H1 (cell line): ENCODE measurements around the gene PIWIL1. TPM values are rescaled to one million over a fixed set of nuclear protein-coding genes. Genes with fewer than 3 reads are reported as not detected.

Experiments used
- CTCF ChIA-PET: fragments of 300-600 bp; sonication (Branson Sonifier 250); formaldehyde crosslinking; loops from one replicate; lab custom pipeline; 2021; ENCODE audit not compliant: partially characterized antibody; lab: Charles Lee
- POLR2A ChIA-PET: fragments of 300-600 bp; sonication (Branson Sonifier 250); formaldehyde crosslinking; loops from one replicate; lab custom pipeline; 2021; ENCODE audit warnings: inconsistent platforms; ENCODE audit not compliant: partially characterized antibody; lab: Charles Lee
- DNase-seq, 2 experiments: peaks; one replicate each; pipeline versions ENCODE4 v3.0.0 to v3.0.0-alpha.2; 2010 to 2022; ENCODE audit warnings: low spot score in 2 of 2, low read depth in 1 of 2, mixed read lengths in 1 of 2
- FAIRE-seq: peaks from 2 replicates; lab custom pipeline; 2011; peaks lifted over from hg19 to GRCh38; lab: Jason Lieb, UNC
- H2AFZ ChIP-seq: 2 replicates; pipeline ENCODE4 v1.8.1; 2012; ENCODE audit warnings: low read length, inconsistent platforms
- H2AK5ac ChIP-seq: 2 replicates; pipeline ENCODE4 v1.6.1; 2013; ENCODE audit warnings: low read depth, low read length
- H2BK120ac ChIP-seq: replicated peaks from 2 replicates; pipeline ENCODE3; 2013; ENCODE audit warnings: low read depth, low read length, inconsistent platforms
- H2BK12ac ChIP-seq: 2 replicates; pipeline ENCODE4 v1.6.1; 2013; ENCODE audit warnings: low read depth, low read length
- H2BK15ac ChIP-seq: 2 replicates; pipeline ENCODE4 v1.6.1; 2013; ENCODE audit warnings: low read length
- H2BK20ac ChIP-seq: 2 replicates; pipeline ENCODE4 v1.6.1; 2013; ENCODE audit warnings: low read length
- H2BK5ac ChIP-seq: 2 replicates; pipeline ENCODE4 v1.6.1; 2013; ENCODE audit warnings: low read depth, low read length
- H3K14ac ChIP-seq: 2 replicates; pipeline ENCODE4 v1.6.1; 2013; ENCODE audit warnings: inconsistent platforms; ENCODE audit not compliant: insufficient read length
- H3K18ac ChIP-seq: 2 replicates; pipeline ENCODE4 v1.6.1; 2013; ENCODE audit warnings: low read length; ENCODE audit errors: extremely low read depth
- H3K23ac ChIP-seq: 2 replicates; pipeline ENCODE4 v1.6.1; 2013; ENCODE audit warnings: inconsistent platforms; ENCODE audit not compliant: insufficient read length
- H3K23me2 ChIP-seq: 2 replicates; pipeline ENCODE4 v1.6.1; 2013; ENCODE audit warnings: low read depth, low read length
- H3K27ac ChIP-seq: 2 replicates; pipeline ENCODE4 v1.6.1; 2011; ENCODE audit warnings: low read depth, low read length, inconsistent platforms
- H3K27me3 ChIP-seq, 4 experiments: replicated peaks in 1 of 4; 1 replicate in 1 of 4; 2 replicates in 3 of 4; pipeline versions ENCODE4 v1.6.1 to v1.8.1; 2011 to 2013; ENCODE audit warnings: low read length in 3 of 4, mild to moderate bottlenecking in 3 of 4, inconsistent platforms in 2 of 4, mixed read lengths in 2 of 4, moderate library complexity in 1 of 4; ENCODE audit not compliant: control insufficient read depth in 3 of 4, insufficient read depth in 3 of 4; ENCODE audit errors: extremely low read depth in 1 of 4
- H3K36me3 ChIP-seq, 4 experiments: 2 replicates each; pipeline versions ENCODE4 v1.6.1 to v1.8.1; 2011 to 2013; ENCODE audit warnings: mild to moderate bottlenecking in 4 of 4, low read length in 3 of 4, moderate library complexity in 2 of 4, control low read depth in 1 of 4, inconsistent platforms in 1 of 4; ENCODE audit not compliant: insufficient read depth in 4 of 4, control insufficient read depth in 2 of 4
- H3K4ac ChIP-seq: replicated peaks from 2 replicates; pipeline ENCODE3; 2013; ENCODE audit warnings: low read length, low read depth, mixed read lengths, inconsistent platforms; ENCODE audit not compliant: insufficient read length
- H3K4me1 ChIP-seq, 4 experiments: replicated peaks in 1 of 4; 1 replicate in 1 of 4; 2 replicates in 3 of 4; pipeline versions ENCODE4 v1.6.1 to v1.8.1; 2011 to 2013; ENCODE audit warnings: low read length in 3 of 4, inconsistent platforms in 2 of 4, mixed read lengths in 1 of 4; ENCODE audit not compliant: insufficient read depth in 4 of 4, control insufficient read depth in 3 of 4
- H3K4me2 ChIP-seq, 2 experiments: 2 replicates each; pipeline versions ENCODE4 v1.6.1 to v1.8.1; 2011 to 2013; ENCODE audit warnings: low read depth in 2 of 2, low read length in 2 of 2, control low read depth in 1 of 2, inconsistent platforms in 1 of 2, mild to moderate bottlenecking in 1 of 2; ENCODE audit not compliant: insufficient read depth in 1 of 2
- H3K4me3 ChIP-seq, 4 experiments: fragments of 200-600, 300-600 bp in 1 of 4; sonication (generic), shearing (Covaris generic), sonication (Bioruptor Twin) in 1 of 4; 2 replicates each; pipeline versions ENCODE4 v1.5.1 to v1.8.1; 2011 to 2016; ENCODE audit warnings: low read length in 4 of 4, low read depth in 3 of 4, control low read depth in 2 of 4, inconsistent platforms in 2 of 4, mild to moderate bottlenecking in 2 of 4, mixed read lengths in 1 of 4, moderate library complexity in 1 of 4; ENCODE audit not compliant: insufficient read depth in 2 of 4; ENCODE audit errors: extremely low read depth in 1 of 4
- H3K56ac ChIP-seq: replicated peaks from 2 replicates; pipeline ENCODE3; 2013; ENCODE audit warnings: low read depth, mild to moderate bottlenecking, mixed read lengths, low read length, inconsistent platforms; ENCODE audit not compliant: insufficient read length
- H3K79me1 ChIP-seq: 2 replicates; pipeline ENCODE4 v1.6.1; 2013; ENCODE audit warnings: low read depth, low read length, control low read depth
- H3K79me2 ChIP-seq, 2 experiments: 2 replicates each; pipeline versions ENCODE4 v1.6.1 to v1.8.1; 2012 to 2013; ENCODE audit warnings: low read length in 2 of 2, mild to moderate bottlenecking in 2 of 2, inconsistent platforms in 1 of 2; ENCODE audit not compliant: insufficient read depth in 2 of 2, control insufficient read depth in 1 of 2
- H3K9ac ChIP-seq, 4 experiments: replicated peaks in 1 of 4; 1 replicate in 1 of 4; 2 replicates in 3 of 4; pipeline versions ENCODE4 v1.6.1 to v1.8.1; 2011 to 2013; ENCODE audit warnings: low read depth in 3 of 4, low read length in 3 of 4, control low read depth in 2 of 4, mild to moderate bottlenecking in 2 of 4, moderate library complexity in 2 of 4, inconsistent platforms in 1 of 4; ENCODE audit errors: extremely low read depth in 1 of 4
- H3K9me3 ChIP-seq, 2 experiments: 2 replicates each; pipeline versions ENCODE4 v1.6.1 to v1.8.1; 2012 to 2013; ENCODE audit warnings: mild to moderate bottlenecking in 2 of 2, moderate library complexity in 2 of 2, control low read depth in 1 of 2, inconsistent platforms in 1 of 2, low read depth in 1 of 2, low read length in 1 of 2, mixed read lengths in 1 of 2; ENCODE audit not compliant: insufficient read depth in 2 of 2
- H4K20me1 ChIP-seq, 2 experiments: replicated peaks in 1 of 2; 2 replicates each; pipeline versions ENCODE3 to v1.8.1; 2011 to 2013; ENCODE audit warnings: inconsistent platforms in 2 of 2, low read length in 2 of 2, mild to moderate bottlenecking in 1 of 2; ENCODE audit not compliant: insufficient read depth in 2 of 2, control insufficient read depth in 1 of 2
- H4K5ac ChIP-seq: 2 replicates; pipeline ENCODE4 v1.6.1; 2013; ENCODE audit warnings: low read length, low read depth, mixed read lengths, inconsistent platforms; ENCODE audit not compliant: insufficient read length
- H4K8ac ChIP-seq: 2 replicates; pipeline ENCODE4 v1.8.0; 2013; ENCODE audit warnings: mild to moderate bottlenecking, moderate library complexity, low read length, inconsistent platforms; ENCODE audit not compliant: insufficient read depth; ENCODE audit errors: extremely low read depth
- H4K91ac ChIP-seq: replicated peaks from 2 replicates; pipeline ENCODE3; 2013; ENCODE audit warnings: low read length, mixed read lengths, inconsistent platforms; ENCODE audit not compliant: insufficient read length
- ATF3 ChIP-seq: IDR thresholded peaks from 2 replicates; pipeline ENCODE4 v1.6.1; 2011; ENCODE audit warnings: low read depth, mild to moderate bottlenecking, low read length; ENCODE audit not compliant: insufficient read depth
- CTCF ChIP-seq, 3 experiments: IDR thresholded peaks; 1 replicate in 2 of 3; 2 replicates in 1 of 3; pipeline versions ENCODE4 v1.5.1 to v1.6.1; 2011; ENCODE audit warnings: low read length in 3 of 3, mild to moderate bottlenecking in 3 of 3, inconsistent platforms in 2 of 3, low read depth in 1 of 3, moderate library complexity in 1 of 3; ENCODE audit not compliant: insufficient read depth in 1 of 3; ENCODE audit errors: control extremely low read depth in 1 of 3
- WGBS, 2 experiments: shearing (Covaris generic) in 1 of 2; methylation state at CpG; one replicate each; pipeline versions ENCODE4 v1.1.6 to v1.1.7; 2013 to 2015; ENCODE audit warnings: low lambda C conversion rate in 2 of 2, mixed read lengths in 2 of 2, inconsistent platforms in 1 of 2, low coverage in 1 of 2, missing lambda C conversion rate in 1 of 2; ENCODE audit not compliant: insufficient replicate concordance in 2 of 2, insufficient coverage in 1 of 2, insufficient read length in 1 of 2; ENCODE audit errors: extremely low coverage in 1 of 2, missing lambda C conversion rate in 1 of 2; 5-methylcytosine and 5-hydroxymethylcytosine counted together
- polyA plus RNA-seq, 7 experiments: library from polyadenylated mRNA; depleted of rRNA in 3 of 7; stranded (reverse) in 5 of 7; unstranded in 2 of 7; fragments of >200 nt in 5 of 7; fragments of 200-250 nt in 2 of 7; gene quantifications; 1 replicate in 5 of 7; 2 replicates in 1 of 7; 4 replicates in 1 of 7; pipeline versions ENCODE4 v1.2.1 to v1.2.3, GENCODE V29; 2011 to 2013; ENCODE audit warnings: missing spikeins in 2 of 7, mixed read lengths in 2 of 7
- total RNA-seq: library from RNA; stranded (reverse); fragmentation: NEBNext Ultra II Directional; extraction: Animal tissue kit (Norgen Biotek cat#: 25700); gene quantifications from 2 replicates; pipeline ENCODE4 v1.2.1, GENCODE V29; 2021

PIWIL1 gene
- total and polyA plus RNA-seq, 2 of the 8 experiments (the other 6 are each of a cell fraction or from before 2014, with no cell fraction given): not detected

DNA sequence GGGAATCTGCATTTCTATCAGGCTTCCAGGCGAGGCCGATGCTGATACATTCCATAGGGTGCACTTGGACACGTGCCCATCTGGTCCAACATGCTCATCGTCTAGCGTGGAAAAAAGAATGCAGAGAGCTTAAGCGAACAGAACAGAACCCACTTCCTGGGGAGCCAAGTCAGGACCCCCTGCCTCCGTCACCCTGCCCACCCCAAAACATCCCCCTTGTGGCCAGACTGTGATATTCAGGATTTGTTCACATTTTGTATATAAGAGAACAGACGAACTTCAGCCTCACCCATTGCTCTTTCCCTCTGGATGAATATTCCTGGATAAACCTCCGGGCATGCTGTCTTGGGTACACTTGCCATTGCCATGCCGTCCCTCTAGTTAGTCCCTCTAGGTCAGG is 4.3 kb upstream of the PIWIL1 start:
- H3K9ac ChIP-seq: no peak overlapping the region
- WGBS, 2 experiments: 86% methylated on average over 10 of the region's 10 CpGs; no CpG with 5 or more reads in 1 of the 2 experiments

More for the DNA sequence above, 4.3 kb upstream of the PIWIL1 start:
- Histone ChIP-seq H4K91ac (no peak overlapping the region), H3K56ac (no peak overlapping the region), H3K79me2 (no peaks in the 10 kb centered on the region), H2BK5ac (no peak overlapping the region), H3K79me1 (no peaks in the 10 kb centered on the region), H3K4ac (no peak overlapping the region), H2AFZ (no peak overlapping the region), H3K9me3 (peaks cover 0 to 4% of the 10 kb centered on the region in 2 experiments; a peak in 1 of 4 replicates), H3K4me2 (no peak overlapping the region), H2BK120ac (no peak overlapping the region), H2BK12ac (no peak overlapping the region), H3K36me3 (no peaks in the 10 kb centered on the region), H3K18ac (no peak overlapping the region), H3K27ac (no peak overlapping the region), H3K23ac (no peak overlapping the region), H3K27me3 (peaks cover 0 to 4% (median 0%) of the 10 kb centered on the region in 4 experiments; a peak in 2 of 7 replicates), H3K23me2 (no peaks in the 10 kb centered on the region), H3K14ac (no peak overlapping the region), H2BK20ac (no peak overlapping the region), H3K4me3 (no peak overlapping the region), H4K20me1 (no peaks in the 10 kb centered on the region), H2BK15ac (no peak overlapping the region), H2AK5ac (no peak overlapping the region), H4K5ac (no peak overlapping the region), H4K8ac (no peak overlapping the region), H3K4me1 (peaks cover 0 to 7% (median 4%) of the 10 kb centered on the region in 4 experiments; a peak in 5 of 7 replicates)
- POLR2A ChIA-PET: no interaction called here
- CTCF ChIA-PET: interaction anchor here (0.8 to 5.8 kb wide), 29 partner anchors 8 to 307 kb away, joined by 3 to 63 read pairs (median 5); no protein-coding TSS in a partner anchor
- FAIRE-seq (no peak), DNase-seq (no peak)
- TF ChIP-seq ATF3: no peak
- peak in 1 of 3 experiments; percentile 17; a peak in 1 of 4 replicates for TF ChIP-seq CTCF (IDR thresholded peaks at IDR 0.05; ENCODE audit: control extremely low read depth in 1 of 3, insufficient read depth in 1 of 3, low read depth in 1 of 3, low read length in 3 of 3)
